ENCODE data around the gene MAP7D2.
"Not testable (repeated sequence)": the region's sequence is repeated elsewhere in the genome, so short reads cannot be mapped to it uniquely, and the experiment has no call there.

Gene MAP7D2

GRCh38 chrX:20116577-20117240 is at the start of gene MAP7D2:
TSS of gene MAP7D2 (minus strand) at chrX:20116907. CDS start at chrX:20116879, 28 bp downstream.
- in situ Hi-C loops (cut with MboI; ENCODE audit: low sequenced_read_pairs) = no loop called here

GRCh38 chrX:20162516-20162915 is 45.8 kb upstream of the MAP7D2 start:
- in situ Hi-C loops (cut with MboI; ENCODE audit: low sequenced_read_pairs) = not testable (repeated sequence)

GRCh38 chrX:20159797-20160385 is 43.2 kb upstream of the MAP7D2 start:
- in situ Hi-C loops (cut with MboI; ENCODE audit: low sequenced_read_pairs) = no loop called here

DNA sequence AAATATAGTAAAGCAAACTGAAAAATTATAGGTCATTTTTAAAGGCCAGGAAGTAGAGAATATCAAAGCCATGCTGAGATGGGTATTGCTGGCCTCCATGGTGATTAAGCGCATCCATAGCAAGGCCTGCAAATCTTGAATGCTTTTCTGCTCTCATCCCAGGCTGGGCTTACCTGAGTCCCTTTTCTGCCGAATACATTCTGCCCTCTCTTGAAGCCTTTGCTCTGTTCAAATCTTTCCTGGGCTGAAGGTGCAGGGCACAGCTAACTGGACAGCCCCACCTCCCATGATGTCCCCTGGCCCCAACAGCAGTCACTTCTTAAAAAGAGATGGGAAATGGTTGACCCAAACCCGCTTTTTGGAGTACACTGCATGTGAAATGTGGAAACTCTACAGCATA is 35.0 kb upstream of the MAP7D2 start:
- in situ Hi-C loops (cut with MboI; ENCODE audit: low sequenced_read_pairs) = no loop called here

- in situ Hi-C loops (cut with MboI; ENCODE audit: low sequenced_read_pairs) = no loop called here
These were observed 32.6 kb upstream of the MAP7D2 start for GRCh38 chrX:20149326-20149725.

DNA sequence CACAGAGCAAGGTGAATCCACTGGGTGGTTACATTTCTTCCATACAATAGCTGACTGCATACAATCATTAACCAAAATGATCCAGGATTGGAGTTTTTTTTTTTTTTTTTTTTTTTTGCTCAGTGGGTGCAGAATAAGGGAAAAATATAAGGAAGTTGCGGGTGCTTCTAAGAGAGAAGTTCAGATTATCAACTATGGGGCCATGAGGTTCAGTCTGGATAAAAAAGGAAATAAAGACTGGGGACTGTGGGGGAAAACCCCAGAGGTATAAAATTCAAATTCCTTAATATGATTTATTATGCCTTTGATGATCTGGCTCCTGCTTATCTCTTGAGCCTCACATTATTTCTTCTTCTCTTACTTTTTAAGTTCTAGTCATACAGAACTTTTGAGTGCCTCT is 30.9 kb upstream of the MAP7D2 start:
- in situ Hi-C loops (cut with MboI; ENCODE audit: low sequenced_read_pairs) = no loop called here

DNA sequence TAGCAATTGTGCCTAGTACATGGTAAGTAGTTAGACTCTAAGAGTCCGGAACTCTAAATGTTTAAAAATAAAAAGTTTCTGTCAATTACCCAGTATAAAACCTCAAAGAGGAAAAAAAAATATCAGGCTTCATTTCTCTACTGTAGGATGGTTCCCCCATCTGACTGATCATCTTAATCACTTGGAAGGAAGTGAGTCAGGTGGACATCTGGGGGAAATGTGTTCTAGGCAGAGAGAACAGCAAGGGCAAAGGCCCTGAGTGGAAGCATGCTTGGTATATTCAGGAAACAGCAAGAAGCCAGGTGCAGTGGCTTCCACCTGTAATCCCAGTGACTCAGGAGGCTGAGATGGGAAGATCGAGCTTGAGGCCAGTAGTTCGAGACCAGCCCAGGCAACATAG is 27.8 kb upstream of the MAP7D2 start:
- in situ Hi-C loops (cut with MboI; ENCODE audit: low sequenced_read_pairs) = no loop called here

DNA sequence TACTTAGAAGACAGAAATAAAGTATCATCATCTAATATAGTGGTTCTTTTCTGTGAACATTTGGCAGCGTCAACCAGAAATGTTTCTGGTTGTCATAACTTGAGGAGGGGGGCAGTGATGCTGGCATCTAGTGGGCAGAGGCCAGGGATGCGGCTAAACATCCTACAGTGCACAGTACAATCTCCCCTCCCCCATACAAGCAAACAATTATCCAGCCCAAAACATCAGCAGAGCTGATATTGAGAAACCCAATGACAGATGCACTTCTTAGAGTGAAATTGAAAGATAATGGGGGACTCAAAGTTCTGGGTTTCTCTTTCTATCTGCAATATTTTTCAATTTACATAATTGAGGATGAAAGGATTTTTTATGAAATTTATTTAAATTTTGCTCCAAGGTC is 26.9 kb upstream of the MAP7D2 start:
- in situ Hi-C loops (cut with MboI; ENCODE audit: low sequenced_read_pairs) = no loop called here

GRCh38 chrX:20143111-20143510 is 26.4 kb upstream of the MAP7D2 start:
- in situ Hi-C loops (cut with MboI; ENCODE audit: low sequenced_read_pairs) = no loop called here

DNA sequence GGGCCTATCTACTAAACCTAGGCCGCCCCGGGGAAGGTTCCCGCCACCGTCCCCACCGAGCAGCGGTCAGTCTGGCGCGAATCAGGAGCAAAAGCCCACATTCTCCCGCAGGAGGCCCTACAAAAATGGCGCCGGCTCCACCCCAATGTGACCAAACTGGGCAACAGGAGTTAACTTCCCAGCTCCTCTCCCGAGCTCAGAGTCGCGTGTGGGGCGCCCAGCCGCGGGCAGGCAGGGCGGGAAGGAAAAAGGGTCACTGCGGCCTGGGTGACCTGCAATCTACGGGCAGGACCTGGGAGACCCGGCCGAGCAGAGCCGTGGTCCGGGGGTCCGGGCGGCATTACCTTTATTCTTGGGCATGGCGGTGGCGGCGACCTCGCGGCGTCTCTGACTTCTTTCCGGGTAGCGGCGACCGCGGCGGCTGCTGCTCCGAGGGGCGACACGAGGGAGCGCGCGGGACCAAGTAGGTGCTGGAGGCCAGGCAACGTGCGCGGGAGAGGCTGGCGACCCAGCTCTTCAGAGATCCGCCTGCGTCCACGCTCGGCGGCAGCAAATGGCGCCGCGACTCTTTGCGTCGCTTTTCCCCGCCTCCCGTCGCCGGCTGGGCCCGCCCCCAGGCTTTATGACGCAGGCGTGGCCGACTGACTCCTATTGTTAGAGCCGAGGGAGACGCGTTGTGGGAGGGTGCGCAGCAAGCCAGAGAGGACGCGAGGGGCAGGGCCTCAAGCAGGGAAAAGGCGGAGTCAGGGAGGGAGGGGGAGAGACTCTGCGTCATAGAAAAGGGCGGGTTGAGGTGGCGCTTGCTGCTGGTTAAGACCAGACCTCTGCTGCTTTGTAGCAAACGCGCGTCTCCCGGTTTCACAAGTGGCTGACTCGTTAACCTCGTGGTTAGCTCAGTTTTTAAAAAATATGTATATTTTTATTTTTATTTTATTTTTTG is 24.8 kb upstream of the MAP7D2 start, which contains the start of gene EIF1AX:
TSS of gene EIF1AX (minus strand) at position 558 of the 940 bp plus-strand sequence. CDS start at position 360, 198 bp downstream.
- in situ Hi-C loops (cut with MboI; ENCODE audit: low sequenced_read_pairs) = no loop called here

GRCh38 chrX:20140420-20140819 is 23.7 kb upstream of the MAP7D2 start:
- in situ Hi-C loops (cut with MboI; ENCODE audit: low sequenced_read_pairs) = no loop called here

DNA sequence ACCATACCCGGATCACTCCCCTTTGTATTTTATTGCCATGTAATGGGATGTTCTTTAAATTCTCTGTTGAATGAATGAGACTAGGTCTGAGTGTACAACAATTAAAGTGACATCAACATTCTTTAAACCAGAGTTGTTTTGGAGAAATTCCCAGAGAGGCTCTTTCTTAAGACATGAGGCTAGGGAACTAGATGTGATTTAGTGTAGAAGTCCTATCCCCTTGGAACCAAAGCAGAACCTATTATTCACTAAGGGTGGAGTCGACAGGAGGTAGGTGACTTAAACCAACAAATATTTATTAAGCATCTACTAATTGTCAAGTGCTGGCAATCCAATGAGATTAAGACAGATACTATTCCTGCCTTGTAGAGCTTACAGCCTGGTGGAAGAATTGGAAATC is 23.3 kb upstream of the MAP7D2 start:
- in situ Hi-C loops (cut with MboI; ENCODE audit: low sequenced_read_pairs) = no loop called here

GRCh38 chrX:20135944-20136343 is 19.2 kb upstream of the MAP7D2 start:
- in situ Hi-C loops (cut with MboI; ENCODE audit: low sequenced_read_pairs) = no loop called here

DNA sequence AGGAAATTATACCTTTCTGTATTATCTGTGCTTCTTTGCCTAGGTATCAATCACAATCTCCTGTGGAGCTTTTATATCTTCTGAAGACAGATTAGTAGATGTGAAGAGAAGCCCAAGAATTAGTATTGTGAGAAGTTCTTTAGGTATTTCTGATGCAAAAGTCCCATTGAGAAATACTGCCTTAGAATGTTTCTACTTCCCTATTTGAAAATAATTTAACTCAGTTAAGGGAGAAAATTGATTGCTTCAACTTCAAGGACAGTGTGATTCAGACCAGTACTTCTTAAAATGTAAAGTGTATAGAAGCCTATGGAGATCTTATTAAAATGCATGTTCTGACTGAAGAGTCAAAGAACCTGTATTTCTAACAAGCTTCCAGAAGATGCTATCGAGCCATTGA is 16.0 kb upstream of the MAP7D2 start:
- in situ Hi-C loops (cut with MboI; ENCODE audit: low sequenced_read_pairs) = no loop called here

GRCh38 chrX:20130357-20130756 is 13.7 kb upstream of the MAP7D2 start:
- in situ Hi-C loops (cut with MboI; ENCODE audit: low sequenced_read_pairs) = no loop called here

DNA sequence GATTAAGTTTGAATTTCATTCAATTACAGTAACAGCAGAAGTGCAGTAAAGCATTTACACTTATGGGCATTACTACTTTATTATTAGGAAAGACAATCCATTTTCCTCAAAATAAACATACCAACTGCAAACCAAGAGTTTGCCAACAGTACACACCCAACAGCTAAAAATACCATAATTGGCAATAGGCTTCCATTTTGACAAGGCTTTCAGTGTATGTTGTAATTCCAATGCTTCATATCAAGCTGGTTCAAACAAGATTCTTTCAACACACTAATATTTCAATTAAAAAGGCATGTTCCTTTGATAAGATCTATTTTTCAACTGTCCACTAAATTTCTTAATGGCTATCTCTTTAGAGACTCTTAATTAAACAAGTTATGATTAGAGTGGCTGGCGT is 12.8 kb upstream of the MAP7D2 start:
- in situ Hi-C loops (cut with MboI; ENCODE audit: low sequenced_read_pairs) = no loop called here

DNA sequence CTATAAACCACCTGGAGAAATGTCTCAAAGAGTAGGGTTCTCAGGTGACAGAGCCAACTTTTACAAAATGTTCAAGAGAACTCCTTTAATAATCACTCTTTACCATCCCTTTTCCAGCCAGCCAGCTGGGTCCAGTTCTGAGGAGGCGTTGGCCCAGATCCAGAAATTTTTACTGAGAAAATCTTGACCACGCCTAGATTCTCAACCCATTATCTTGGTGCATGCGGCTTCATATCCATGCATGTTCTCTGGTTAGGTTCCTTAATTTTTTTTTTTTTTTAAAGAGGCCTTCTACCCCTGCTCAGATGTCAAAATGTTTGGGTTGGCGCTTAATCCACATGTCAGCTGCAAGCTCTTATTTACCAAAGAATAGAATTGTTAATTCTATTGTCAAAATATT is 12.0 kb upstream of the MAP7D2 start:
- in situ Hi-C loops (cut with MboI; ENCODE audit: low sequenced_read_pairs) = no loop called here

GRCh38 chrX:20127440-20127839 is 10.7 kb upstream of the MAP7D2 start:
- in situ Hi-C loops (cut with MboI; ENCODE audit: low sequenced_read_pairs) = not testable (repeated sequence)

GRCh38 chrX:20126833-20127232 is 10.1 kb upstream of the MAP7D2 start:
- in situ Hi-C loops (cut with MboI; ENCODE audit: low sequenced_read_pairs) = not testable (repeated sequence)

- in situ Hi-C loops (cut with MboI; ENCODE audit: low sequenced_read_pairs) = no loop called here
These were observed 8.3 kb upstream of the MAP7D2 start for GRCh38 chrX:20124964-20125363.

GRCh38 chrX:20118065-20118824 is 1.5 kb upstream of the MAP7D2 start:
- in situ Hi-C loops (cut with MboI; ENCODE audit: low sequenced_read_pairs) = no loop called here
